ENCODE data around the gene SLCO3A1.

SLCO3A1 gene

DNA sequence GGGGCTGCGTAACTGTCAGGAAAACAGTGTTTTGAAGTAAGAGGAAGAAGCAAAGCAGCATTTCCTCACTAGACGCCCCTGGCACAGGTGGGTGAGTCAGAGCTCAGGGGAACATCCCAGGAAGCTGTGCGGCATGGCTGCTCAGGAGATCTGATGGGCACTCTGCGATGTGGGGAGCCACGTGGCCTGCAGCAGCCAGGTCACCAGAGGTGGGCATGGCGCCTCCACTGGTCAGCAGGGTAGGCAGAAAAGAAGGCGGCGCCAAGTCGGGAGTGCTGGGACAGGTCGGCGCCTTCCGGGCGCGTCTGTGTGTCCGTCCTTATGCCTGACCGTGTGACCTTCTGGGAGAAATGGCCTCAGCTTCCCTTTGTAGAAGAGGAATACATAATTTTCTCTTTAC lies 290.3 kb downstream of the SLCO3A1 start:
- H3K27me3 ChIP-seq (ENCODE audit: control insufficient read depth in 2 of 2, insufficient read depth in 2 of 2, low read length in 2 of 2): no peaks in the 10 kb centered on the region
- H3K9me3 ChIP-seq (ENCODE audit: control insufficient read depth in 2 of 2, low read length in 2 of 2): no peaks in the 10 kb centered on the region
- no peak overlapping the region for H3K4me3 ChIP-seq (ENCODE audit: low read length in 2 of 2)
- H3K27ac ChIP-seq (ENCODE audit: low read depth in 2 of 2, low read length in 2 of 2): no peak overlapping the region
- H3K4me1 ChIP-seq (ENCODE audit: control insufficient read depth in 2 of 2, insufficient read depth in 2 of 2, low read length in 2 of 2): no peaks in the 10 kb centered on the region
- no peaks in the 10 kb centered on the region for H3K36me3 ChIP-seq (ENCODE audit: control insufficient read depth in 2 of 2, insufficient read depth in 2 of 2, low read length in 2 of 2)
- no peak overlapping the region for H3K9ac ChIP-seq (ENCODE audit: low read depth in 1 of 2, low read length in 2 of 2)

- no peaks in the 10 kb centered on the region for H3K36me3 ChIP-seq (ENCODE audit: control insufficient read depth in 2 of 2, insufficient read depth in 2 of 2, low read length in 2 of 2)
Observed at GRCh38 chr15:92146511-92147150, 293.1 kb downstream of the SLCO3A1 start.

DNA sequence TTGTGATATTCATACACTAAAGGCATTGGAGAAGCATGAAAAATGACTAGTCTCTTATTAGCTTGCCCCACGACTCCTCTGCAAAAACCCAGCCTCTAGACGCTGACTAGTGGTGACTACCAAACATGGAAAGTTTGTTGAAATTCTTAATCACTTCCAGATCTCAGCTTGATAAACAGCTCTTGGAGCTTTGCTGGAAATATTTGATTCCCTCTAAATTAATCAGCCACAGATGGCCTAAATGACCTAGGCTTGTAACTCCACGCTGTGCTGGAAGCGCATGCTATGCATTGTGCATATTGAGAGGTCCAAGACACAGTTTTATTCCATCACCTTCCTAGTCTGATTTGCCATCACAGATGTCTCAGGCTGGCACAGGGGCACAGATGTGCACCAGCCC lies 295.5 kb downstream of the SLCO3A1 start:
- Histone ChIP-seq H3K36me3 (ENCODE audit: control insufficient read depth in 2 of 2, insufficient read depth in 2 of 2, low read length in 2 of 2) (no peaks in the 10 kb centered on the region), H3K27ac (ENCODE audit: low read depth in 2 of 2, low read length in 2 of 2) (peak overlapping the region in 1 of 2 donors; percentile 2), H3K4me3 (ENCODE audit: low read length in 2 of 2) (no peak overlapping the region), H3K9me3 (ENCODE audit: control insufficient read depth in 2 of 2, low read length in 2 of 2) (no peaks in the 10 kb centered on the region), H3K9ac (ENCODE audit: low read depth in 1 of 2, low read length in 2 of 2) (no peak overlapping the region), H3K27me3 (ENCODE audit: control insufficient read depth in 2 of 2, insufficient read depth in 2 of 2, low read length in 2 of 2) (no peaks in the 10 kb centered on the region), H3K4me1 (ENCODE audit: control insufficient read depth in 2 of 2, insufficient read depth in 2 of 2, low read length in 2 of 2) (no peaks in the 10 kb centered on the region)

More at GRCh38 chr15:92146511-92147150, 293.1 kb downstream of the SLCO3A1 start:
- H3K9ac ChIP-seq (ENCODE audit: low read depth in 1 of 2, low read length in 2 of 2): no peak overlapping the region
- no peak overlapping the region for H3K27ac ChIP-seq (ENCODE audit: low read depth in 2 of 2, low read length in 2 of 2)
- H3K4me3 ChIP-seq (ENCODE audit: low read length in 2 of 2): no peak overlapping the region
- H3K27me3 ChIP-seq (ENCODE audit: control insufficient read depth in 2 of 2, insufficient read depth in 2 of 2, low read length in 2 of 2): no peaks in the 10 kb centered on the region
- no peaks in the 10 kb centered on the region for H3K4me1 ChIP-seq (ENCODE audit: control insufficient read depth in 2 of 2, insufficient read depth in 2 of 2, low read length in 2 of 2)
- no peaks in the 10 kb centered on the region for H3K9me3 ChIP-seq (ENCODE audit: control insufficient read depth in 2 of 2, low read length in 2 of 2)

GRCh38 chr15:92149465-92149864 lies 296.0 kb downstream of the SLCO3A1 start:
- no peaks in the 10 kb centered on the region for H3K36me3 ChIP-seq (ENCODE audit: control insufficient read depth in 2 of 2, insufficient read depth in 2 of 2, low read length in 2 of 2)

DNA sequence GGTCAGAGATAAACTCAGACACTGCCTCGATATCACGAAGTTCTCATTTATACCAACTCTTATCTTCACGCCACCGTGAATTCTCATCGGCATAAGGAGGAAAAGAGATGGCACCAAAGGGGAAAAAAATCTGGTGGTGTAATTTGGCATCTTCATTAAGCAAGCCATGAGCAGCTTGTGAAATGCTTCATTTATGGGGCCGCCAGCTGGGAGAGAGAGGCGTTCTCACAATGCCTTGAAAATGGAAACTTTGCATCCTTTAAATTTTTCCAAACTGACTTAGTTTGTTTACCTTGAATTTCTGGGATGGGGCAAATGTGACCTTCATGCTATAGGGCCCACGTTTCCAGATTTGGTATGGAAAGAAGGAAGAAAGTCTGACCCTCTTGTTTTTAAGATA lies 297.7 kb downstream of the SLCO3A1 start:
- H3K9me3 ChIP-seq (ENCODE audit: control insufficient read depth in 2 of 2, low read length in 2 of 2): no peaks in the 10 kb centered on the region
- no peak overlapping the region for H3K9ac ChIP-seq (ENCODE audit: low read depth in 1 of 2, low read length in 2 of 2)
- H3K4me1 ChIP-seq (ENCODE audit: control insufficient read depth in 2 of 2, insufficient read depth in 2 of 2, low read length in 2 of 2): no peaks in the 10 kb centered on the region
- no peak overlapping the region for H3K27ac ChIP-seq (ENCODE audit: low read depth in 2 of 2, low read length in 2 of 2)
- no peaks in the 10 kb centered on the region for H3K27me3 ChIP-seq (ENCODE audit: control insufficient read depth in 2 of 2, insufficient read depth in 2 of 2, low read length in 2 of 2)
- H3K36me3 ChIP-seq (ENCODE audit: control insufficient read depth in 2 of 2, insufficient read depth in 2 of 2, low read length in 2 of 2): no peaks in the 10 kb centered on the region
- H3K4me3 ChIP-seq (ENCODE audit: low read length in 2 of 2): no peak overlapping the region

More at GRCh38 chr15:92149465-92149864, 296.0 kb downstream of the SLCO3A1 start:
- H3K4me1 ChIP-seq (ENCODE audit: control insufficient read depth in 2 of 2, insufficient read depth in 2 of 2, low read length in 2 of 2): no peaks in the 10 kb centered on the region
- peak overlapping the region in 1 of 2 donors; percentile 2 for H3K27ac ChIP-seq (ENCODE audit: low read depth in 2 of 2, low read length in 2 of 2)
- no peaks in the 10 kb centered on the region for H3K27me3 ChIP-seq (ENCODE audit: control insufficient read depth in 2 of 2, insufficient read depth in 2 of 2, low read length in 2 of 2)
- H3K9ac ChIP-seq (ENCODE audit: low read depth in 1 of 2, low read length in 2 of 2): no peak overlapping the region
- no peaks in the 10 kb centered on the region for H3K9me3 ChIP-seq (ENCODE audit: control insufficient read depth in 2 of 2, low read length in 2 of 2)
- H3K4me3 ChIP-seq (ENCODE audit: low read length in 2 of 2): no peak overlapping the region

DNA sequence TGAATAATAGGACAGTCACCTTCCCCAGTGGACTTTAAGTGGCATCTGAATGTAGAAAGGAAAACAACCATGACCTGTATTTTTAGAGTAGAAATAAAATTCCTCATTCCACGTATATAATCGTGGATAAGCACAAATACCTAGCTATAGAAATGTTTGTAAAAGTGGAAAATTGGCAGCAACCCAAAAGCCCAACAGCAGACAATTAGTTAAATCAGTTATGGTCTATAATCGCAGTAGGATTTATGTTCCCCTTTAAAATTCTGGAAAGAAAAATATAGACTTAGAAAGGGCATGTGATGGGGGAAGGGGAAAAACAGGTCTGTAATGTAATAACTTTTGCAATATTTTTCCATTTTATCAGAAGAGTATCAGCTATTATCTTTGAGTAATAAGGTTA lies 298.2 kb downstream of the SLCO3A1 start:
- Histone ChIP-seq H3K4me3 (ENCODE audit: low read length in 2 of 2) (no peak overlapping the region), H3K27me3 (ENCODE audit: control insufficient read depth in 2 of 2, insufficient read depth in 2 of 2, low read length in 2 of 2) (no peaks in the 10 kb centered on the region), H3K36me3 (ENCODE audit: control insufficient read depth in 2 of 2, insufficient read depth in 2 of 2, low read length in 2 of 2) (no peaks in the 10 kb centered on the region), H3K9me3 (ENCODE audit: control insufficient read depth in 2 of 2, low read length in 2 of 2) (no peaks in the 10 kb centered on the region), H3K4me1 (ENCODE audit: control insufficient read depth in 2 of 2, insufficient read depth in 2 of 2, low read length in 2 of 2) (no peaks in the 10 kb centered on the region), H3K27ac (ENCODE audit: low read depth in 2 of 2, low read length in 2 of 2) (no peak overlapping the region), H3K9ac (ENCODE audit: low read depth in 1 of 2, low read length in 2 of 2) (no peak overlapping the region)

- Histone ChIP-seq H3K27ac (ENCODE audit: low read depth in 2 of 2, low read length in 2 of 2) (no peak overlapping the region), H3K9ac (ENCODE audit: low read depth in 1 of 2, low read length in 2 of 2) (no peak overlapping the region), H3K9me3 (ENCODE audit: control insufficient read depth in 2 of 2, low read length in 2 of 2) (no peaks in the 10 kb centered on the region), H3K36me3 (ENCODE audit: control insufficient read depth in 2 of 2, insufficient read depth in 2 of 2, low read length in 2 of 2) (no peaks in the 10 kb centered on the region), H3K27me3 (ENCODE audit: control insufficient read depth in 2 of 2, insufficient read depth in 2 of 2, low read length in 2 of 2) (no peaks in the 10 kb centered on the region), H3K4me3 (ENCODE audit: low read length in 2 of 2) (no peak overlapping the region), H3K4me1 (ENCODE audit: control insufficient read depth in 2 of 2, insufficient read depth in 2 of 2, low read length in 2 of 2) (no peaks in the 10 kb centered on the region)
Observed at GRCh38 chr15:92152983-92153382, 299.5 kb downstream of the SLCO3A1 start.

DNA sequence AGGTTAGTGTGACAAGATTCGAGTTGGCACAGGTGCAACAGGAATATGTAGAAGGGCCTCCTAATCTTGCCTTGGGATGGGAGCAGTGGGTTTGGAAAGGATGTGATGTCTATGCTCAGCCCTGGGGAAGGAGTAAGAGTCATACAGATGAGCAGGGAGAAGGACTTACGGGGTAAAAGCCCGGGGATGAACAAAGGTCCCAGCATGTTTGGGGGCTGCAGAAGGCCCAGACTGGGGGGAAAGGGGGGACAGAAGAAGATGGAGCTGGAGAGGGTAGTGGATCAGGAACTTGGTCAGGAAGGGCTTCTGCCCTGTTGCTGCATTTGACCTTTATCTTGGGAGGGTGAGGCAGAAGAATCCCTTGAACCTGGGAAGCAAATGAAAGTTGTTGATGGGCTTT lies 300.1 kb downstream of the SLCO3A1 start:
- no peak overlapping the region for H3K4me3 ChIP-seq (ENCODE audit: low read length in 2 of 2)
- H3K9ac ChIP-seq (ENCODE audit: low read depth in 1 of 2, low read length in 2 of 2): no peak overlapping the region
- H3K27me3 ChIP-seq (ENCODE audit: control insufficient read depth in 2 of 2, insufficient read depth in 2 of 2, low read length in 2 of 2): no peaks in the 10 kb centered on the region
- no peaks in the 10 kb centered on the region for H3K36me3 ChIP-seq (ENCODE audit: control insufficient read depth in 2 of 2, insufficient read depth in 2 of 2, low read length in 2 of 2)
- no peak overlapping the region for H3K27ac ChIP-seq (ENCODE audit: low read depth in 2 of 2, low read length in 2 of 2)
- H3K9me3 ChIP-seq (ENCODE audit: control insufficient read depth in 2 of 2, low read length in 2 of 2): no peaks in the 10 kb centered on the region
- no peaks in the 10 kb centered on the region for H3K4me1 ChIP-seq (ENCODE audit: control insufficient read depth in 2 of 2, insufficient read depth in 2 of 2, low read length in 2 of 2)

GRCh38 chr15:92155934-92156333 lies 302.4 kb downstream of the SLCO3A1 start:
- no peaks in the 10 kb centered on the region for H3K36me3 ChIP-seq (ENCODE audit: control insufficient read depth in 2 of 2, insufficient read depth in 2 of 2, low read length in 2 of 2)
- no peaks in the 10 kb centered on the region for H3K4me1 ChIP-seq (ENCODE audit: control insufficient read depth in 2 of 2, insufficient read depth in 2 of 2, low read length in 2 of 2)
- H3K27me3 ChIP-seq (ENCODE audit: control insufficient read depth in 2 of 2, insufficient read depth in 2 of 2, low read length in 2 of 2): no peaks in the 10 kb centered on the region

GRCh38 chr15:92157666-92158298 lies 304.3 kb downstream of the SLCO3A1 start:
- H3K4me1 ChIP-seq (ENCODE audit: control insufficient read depth in 2 of 2, insufficient read depth in 2 of 2, low read length in 2 of 2): no peaks in the 10 kb centered on the region
- no peaks in the 10 kb centered on the region for H3K36me3 ChIP-seq (ENCODE audit: control insufficient read depth in 2 of 2, insufficient read depth in 2 of 2, low read length in 2 of 2)
- H3K9ac ChIP-seq (ENCODE audit: low read depth in 1 of 2, low read length in 2 of 2): no peak overlapping the region
- no peak overlapping the region for H3K4me3 ChIP-seq (ENCODE audit: low read length in 2 of 2)
- no peaks in the 10 kb centered on the region for H3K27me3 ChIP-seq (ENCODE audit: control insufficient read depth in 2 of 2, insufficient read depth in 2 of 2, low read length in 2 of 2)
- no peak overlapping the region for H3K27ac ChIP-seq (ENCODE audit: low read depth in 2 of 2, low read length in 2 of 2)
- no peaks in the 10 kb centered on the region for H3K9me3 ChIP-seq (ENCODE audit: control insufficient read depth in 2 of 2, low read length in 2 of 2)

More at GRCh38 chr15:92155934-92156333, 302.4 kb downstream of the SLCO3A1 start:
- Histone ChIP-seq H3K9me3 (ENCODE audit: control insufficient read depth in 2 of 2, low read length in 2 of 2) (no peaks in the 10 kb centered on the region), H3K4me3 (ENCODE audit: low read length in 2 of 2) (no peak overlapping the region), H3K27ac (ENCODE audit: low read depth in 2 of 2, low read length in 2 of 2) (no peak overlapping the region), H3K9ac (ENCODE audit: low read depth in 1 of 2, low read length in 2 of 2) (no peak overlapping the region)

Data from mucosa of rectum (tissue), 2 donors.